Thoracic aorta (tissue), 2 donors: ENCODE results near the gene EXPH5. TPM values are rescaled to one million over a fixed set of nuclear protein-coding genes. Genes with fewer than 3 reads are reported as not detected.
"Not testable (repeated sequence)": the region's sequence is repeated elsewhere in the genome, so short reads cannot be mapped to it uniquely, and the experiment has no call there.

Experiments
- ATAC-seq: fragments of 150-250 bp; one replicate; pipeline ENCODE4 v1.8.0; 2017; ENCODE audit warnings: low read depth; ENCODE audit not compliant: insufficient number of reproducible peaks, low FRiP score
- DNase-seq: peaks from one replicate; pipeline ENCODE4 v3.0.0-alpha.2; 2020; ENCODE audit warnings: low spot score
- H3K27ac ChIP-seq, 2 donors: fragments of 200-600 bp; sonication (generic); 1 replicate in 1 of 2; 2 replicates in 1 of 2; pipeline ENCODE4 v1.5.1; 2016; ENCODE audit warnings: mild to moderate bottlenecking in 2 of 2, moderate library complexity in 2 of 2
- H3K27me3 ChIP-seq: fragments of 200-600 bp; sonication (generic); replicated peaks from 2 replicates; pipeline ENCODE4 v1.6.0; 2016; ENCODE audit warnings: mild to moderate bottlenecking; ENCODE audit not compliant: insufficient read depth
- H3K36me3 ChIP-seq: fragments of 200-600 bp; sonication (generic); one replicate; pipeline ENCODE4 v1.5.1; 2016
- H3K4me1 ChIP-seq, 2 donors: fragments of 200-600 bp; sonication (generic); 1 replicate in 1 of 2; 2 replicates in 1 of 2; pipeline versions ENCODE4 v1.5.1 to v1.6.0; 2016; ENCODE audit warnings: low read depth in 2 of 2, mild to moderate bottlenecking in 1 of 2; ENCODE audit not compliant: control insufficient read depth in 1 of 2
- H3K4me3 ChIP-seq: fragments of 200-600 bp; sonication (generic); 2 replicates; pipeline ENCODE4 v1.5.1; 2016; ENCODE audit warnings: mild to moderate bottlenecking
- H3K9me3 ChIP-seq: fragments of 200-600 bp; sonication (generic); 2 replicates; pipeline ENCODE4 v1.5.1; 2016
- CTCF ChIP-seq: fragments of 200-600 bp; sonication (generic); IDR thresholded peaks from one replicate; pipeline ENCODE4 v1.5.1; 2019; ENCODE audit warnings: antibody characterized with exemption
- total RNA-seq, 2 donors: library from RNA; depleted of rRNA; stranded (reverse); fragments of >200 nt; gene quantifications; one replicate each; pipeline versions ENCODE4 v1.1.0 to v1.2.3, GENCODE V29; 2016

EXPH5 gene
- total RNA-seq, 2 donors from 2014 or later, result 1.9 to 3.2 TPM

- no peak for TF ChIP-seq CTCF
- H3K27me3 ChIP-seq, result no peaks in the 10 kb centered on the region
- DNase-seq (no peak), ATAC-seq (no peak)
- H3K4me3 ChIP-seq, result no peak overlapping the region
- no peaks in the 10 kb centered on the region for H3K9me3 ChIP-seq
- no peaks in the 10 kb centered on the region for H3K36me3 ChIP-seq
- H3K27ac ChIP-seq, result no peak overlapping the region
- no peaks in the 10 kb centered on the region for H3K4me1 ChIP-seq
These were observed 12.5 kb upstream of the EXPH5 start for GRCh38 chr11:108606070-108606469.

- H3K27ac ChIP-seq, H3K9me3 ChIP-seq, H3K36me3 ChIP-seq, ATAC-seq, DNase-seq, H3K4me3 ChIP-seq, H3K27me3 ChIP-seq, H3K4me1 ChIP-seq: not testable (repeated sequence)
These were observed 9.2 kb upstream of the EXPH5 start for GRCh38 chr11:108602818-108603217.

- no peak overlapping the region for H3K4me3 ChIP-seq
- H3K36me3 ChIP-seq, result no peaks in the 10 kb centered on the region
- TF ChIP-seq CTCF, result no peak
- H3K27me3 ChIP-seq, result no peaks in the 10 kb centered on the region
- H3K27ac ChIP-seq, result no peak overlapping the region
- DNase-seq (no peak), ATAC-seq (no peak)
- no peaks in the 10 kb centered on the region for H3K4me1 ChIP-seq
- H3K9me3 ChIP-seq, result no peaks in the 10 kb centered on the region
These were observed 7.6 kb upstream of the EXPH5 start for GRCh38 chr11:108601150-108601549.

- Histone ChIP-seq H3K4me3 (no peak overlapping the region), H3K27ac (no peak overlapping the region), H3K9me3 (no peaks in the 10 kb centered on the region), H3K27me3 (no peaks in the 10 kb centered on the region), H3K4me1 (no peaks in the 10 kb centered on the region), H3K36me3 (no peaks in the 10 kb centered on the region)
- DNase-seq, result no peak
- ATAC-seq, result no peak
- TF ChIP-seq CTCF, result no peak
These were observed 6.4 kb upstream of the EXPH5 start for GRCh38 chr11:108599978-108600377.

- H3K36me3 ChIP-seq, result no peaks in the 10 kb centered on the region
- no peak for ATAC-seq
- no peak overlapping the region for H3K27ac ChIP-seq
- DNase-seq, result no peak
- H3K4me1 ChIP-seq, result no peaks in the 10 kb centered on the region
- TF ChIP-seq CTCF, result no peak
- H3K9me3 ChIP-seq, result no peaks in the 10 kb centered on the region
- H3K27me3 ChIP-seq, result no peaks in the 10 kb centered on the region
- H3K4me3 ChIP-seq, result no peak overlapping the region
These were observed 4.3 kb upstream of the EXPH5 start for GRCh38 chr11:108597736-108598355.

- Histone ChIP-seq H3K27ac (no peak overlapping the region), H3K27me3 (no peaks in the 10 kb centered on the region), H3K36me3 (no peaks in the 10 kb centered on the region), H3K9me3 (no peaks in the 10 kb centered on the region), H3K4me3 (no peak overlapping the region), H3K4me1 (peaks cover 0 to 4% of the 10 kb centered on the region in 2 donors)
- no peak for TF ChIP-seq CTCF
- DNase-seq, result no peak
- ATAC-seq, result no peak
These were observed 3.1 kb upstream of the EXPH5 start for GRCh38 chr11:108596701-108597100.
